NOMO-1 treated with DMSO at 0.1 percent for 48 hours (cell line): ENCODE results near the gene MAP1B.
A peak's percentile ranks its signal among the peaks of the same experiment; 100 is the strongest.

ENCODE experiments used
- DNase-seq: peaks from one replicate; lab custom pipeline; 2025; ENCODE audit not compliant: unreplicated experiment; lab: John Stamatoyannopoulos, UW

The MAP1B gene

DNA sequence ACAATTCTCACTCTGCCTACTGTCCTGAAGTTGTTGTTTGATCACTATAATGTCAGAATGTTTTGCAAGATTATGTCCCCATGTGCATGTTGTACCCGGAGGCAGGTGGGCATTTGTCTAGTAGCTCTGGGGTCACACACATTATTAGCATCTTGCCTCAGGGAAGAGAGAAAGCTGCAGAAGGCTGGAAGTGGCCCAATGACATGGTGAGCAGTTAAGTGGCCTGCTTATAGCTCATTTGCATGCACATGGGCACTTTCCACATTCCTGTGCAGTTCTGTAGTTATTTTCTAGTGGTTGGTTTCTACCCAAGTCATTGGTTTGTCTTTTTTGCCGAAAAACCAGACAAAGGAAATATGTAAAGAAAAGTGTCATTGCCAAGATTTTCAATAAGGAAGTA, 80.9 kb downstream of the MAP1B start:
- no peak for DNase-seq

GRCh38 chr5:72189146-72189545, 81.9 kb downstream of the MAP1B start:
- no peak for DNase-seq

- no peak for DNase-seq
Measured at GRCh38 chr5:72191404-72191803, 84.1 kb downstream of the MAP1B start.

- peak; percentile 29 for DNase-seq
Measured at GRCh38 chr5:72194846-72195245, 87.6 kb downstream of the MAP1B start.

DNA sequence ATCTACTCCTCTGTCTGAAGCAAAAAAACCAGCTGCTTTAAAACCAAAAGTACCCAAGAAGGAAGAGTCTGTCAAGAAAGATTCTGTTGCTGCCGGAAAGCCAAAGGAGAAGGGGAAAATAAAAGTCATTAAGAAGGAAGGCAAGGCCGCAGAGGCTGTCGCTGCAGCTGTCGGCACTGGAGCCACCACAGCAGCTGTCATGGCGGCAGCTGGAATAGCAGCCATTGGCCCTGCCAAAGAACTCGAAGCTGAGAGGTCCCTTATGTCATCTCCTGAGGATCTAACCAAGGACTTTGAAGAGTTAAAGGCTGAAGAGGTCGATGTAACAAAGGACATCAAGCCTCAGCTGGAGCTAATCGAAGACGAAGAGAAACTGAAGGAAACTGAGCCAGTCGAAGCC, 88.3 kb downstream of the MAP1B start:
- DNase-seq, result no peak

- DNase-seq, result no peak
Measured at GRCh38 chr5:72197393-72197792, 90.1 kb downstream of the MAP1B start.

GRCh38 chr5:72199681-72200080, 92.4 kb downstream of the MAP1B start:
- no peak for DNase-seq

- no peak for DNase-seq
Measured at GRCh38 chr5:72202331-72202825, 95.1 kb downstream of the MAP1B start.

DNA sequence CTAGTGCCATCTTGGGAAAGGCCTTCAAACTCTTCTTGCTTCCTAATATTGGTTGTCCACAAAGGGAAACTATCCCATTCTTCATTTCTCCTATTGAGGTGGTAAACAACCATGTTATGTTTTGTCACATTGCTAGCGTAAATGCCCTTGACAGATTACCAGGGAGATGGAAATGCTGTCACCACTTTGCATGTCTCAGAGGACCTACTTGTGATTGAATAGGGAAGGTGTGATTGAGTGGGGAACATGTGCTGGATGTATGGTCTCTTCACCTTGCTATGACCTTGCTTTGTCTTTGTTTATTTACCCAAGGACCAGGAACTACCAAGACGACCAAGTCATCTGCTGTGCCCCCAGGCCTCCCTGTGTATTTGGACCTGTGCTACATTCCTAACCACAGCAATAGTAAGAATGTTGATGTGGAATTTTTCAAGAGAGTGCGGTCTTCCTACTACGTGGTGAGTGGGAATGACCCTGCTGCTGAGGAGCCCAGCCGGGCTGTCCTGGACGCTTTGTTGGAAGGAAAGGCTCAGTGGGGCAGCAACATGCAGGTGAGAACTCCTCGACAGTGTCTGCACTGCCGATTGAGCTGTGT, 96.1 kb downstream of the MAP1B start:
- no peak for DNase-seq

DNA sequence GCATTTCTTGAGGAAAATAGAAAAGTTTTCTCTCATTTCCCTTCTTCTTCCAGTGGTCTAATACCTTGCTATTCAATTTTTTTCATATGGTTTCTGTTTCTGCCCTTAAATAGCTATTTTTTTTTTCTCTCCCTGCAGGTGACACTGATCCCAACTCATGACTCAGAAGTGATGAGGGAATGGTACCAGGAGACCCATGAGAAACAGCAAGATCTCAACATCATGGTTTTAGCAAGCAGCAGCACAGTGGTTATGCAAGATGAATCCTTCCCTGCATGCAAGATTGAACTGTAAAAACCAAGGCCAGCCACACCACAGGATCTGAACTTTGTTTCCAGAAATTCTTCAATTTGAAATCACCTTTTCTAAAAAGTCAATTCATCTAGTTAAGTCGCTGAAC, 97.7 kb downstream of the MAP1B start:
- no peak for DNase-seq

GRCh38 chr5:72205431-72206009, 98.2 kb downstream of the MAP1B start:
- DNase-seq, result no peak

GRCh38 chr5:72206160-72206559, 98.9 kb downstream of the MAP1B start:
- DNase-seq, result no peak

GRCh38 chr5:72206994-72207393, 99.7 kb downstream of the MAP1B start:
- DNase-seq, result no peak

GRCh38 chr5:72208324-72208926, 101.2 kb downstream of the MAP1B start:
- DNase-seq, result no peak

DNA sequence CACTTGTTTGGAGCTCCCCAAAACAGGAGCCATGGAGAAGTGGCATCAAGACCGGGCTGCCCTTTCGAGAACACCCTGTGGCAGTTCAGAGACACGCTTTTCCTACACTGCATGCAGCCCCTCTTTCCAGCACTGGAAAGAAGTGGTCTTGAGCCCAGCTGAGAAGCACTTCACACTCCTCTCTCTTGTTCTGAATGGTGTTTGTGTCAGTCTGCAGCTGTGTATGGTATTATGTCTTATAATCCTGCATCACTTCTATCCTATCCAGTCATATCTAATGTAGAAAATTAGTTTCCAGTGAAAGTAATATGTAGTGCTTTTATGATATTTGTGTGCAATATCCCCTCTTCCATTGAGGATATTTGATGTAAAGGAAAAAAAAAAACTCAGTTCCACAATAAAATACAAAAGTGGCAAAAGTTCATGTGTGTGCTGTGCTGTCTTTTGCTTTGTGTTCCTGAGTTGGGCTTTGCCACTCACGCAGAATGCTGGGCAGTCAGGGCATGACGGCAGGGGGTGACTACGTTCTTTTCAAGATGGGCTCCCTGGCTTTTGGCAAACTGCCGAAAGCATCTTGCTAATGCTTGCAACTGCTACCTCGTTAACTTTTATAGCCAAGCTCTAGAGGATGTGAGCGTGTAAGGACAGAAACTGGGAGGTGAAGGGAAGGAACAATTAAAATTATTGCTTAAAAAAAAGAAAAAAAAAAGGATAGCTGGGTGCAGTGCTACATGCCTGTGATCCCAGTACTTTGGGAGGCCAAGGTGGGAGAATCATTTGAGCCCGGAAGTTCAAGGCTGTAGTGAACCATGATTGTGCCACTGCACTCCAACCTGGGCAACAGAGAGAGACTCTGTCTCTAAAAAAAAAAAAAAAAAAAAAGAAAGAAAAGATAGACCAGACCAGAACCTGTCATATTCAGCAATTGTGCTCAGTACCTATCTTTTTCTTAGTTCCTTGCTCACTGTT, 102.2 kb downstream of the MAP1B start:
- no peak for DNase-seq

DNA sequence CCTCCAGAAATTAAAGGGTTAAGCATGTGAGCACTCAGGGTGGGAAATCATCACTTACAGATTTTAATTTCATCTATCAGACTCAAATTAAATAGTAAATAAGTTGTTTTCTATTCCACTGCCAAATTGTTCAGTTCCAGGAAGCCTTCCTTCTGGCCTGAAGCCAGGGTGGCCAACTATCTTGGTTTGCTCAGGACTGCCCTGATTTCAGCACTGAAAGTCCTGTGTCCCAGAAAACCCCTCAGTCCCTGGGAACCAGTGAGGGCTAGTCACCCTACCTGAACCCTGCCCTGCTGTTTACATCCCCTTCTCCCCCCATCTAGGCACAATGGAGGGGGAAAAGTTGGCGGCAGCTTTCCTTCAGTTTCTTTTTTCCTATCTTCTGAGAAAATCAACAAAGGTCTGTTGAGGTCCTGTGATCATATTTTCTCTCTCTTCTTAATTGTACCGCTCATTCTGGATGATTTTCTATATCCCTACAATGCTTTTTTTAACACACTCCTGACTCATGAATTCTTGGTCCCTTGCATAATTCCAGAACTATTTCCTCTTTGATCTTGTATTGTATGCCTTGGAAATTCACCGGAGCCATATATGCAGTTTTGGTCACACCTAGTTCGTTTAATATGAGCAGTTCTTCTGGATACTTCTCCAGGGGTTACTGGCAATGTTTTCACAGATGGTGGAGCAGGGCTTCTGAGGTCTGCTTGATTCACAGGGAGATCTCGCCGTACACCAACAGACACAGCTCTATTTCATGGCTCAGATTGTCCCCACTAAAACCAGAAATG, 103.8 kb downstream of the MAP1B start:
- no peak for DNase-seq

GRCh38 chr5:72212171-72212570, 104.9 kb downstream of the MAP1B start:
- no peak for DNase-seq

DNA sequence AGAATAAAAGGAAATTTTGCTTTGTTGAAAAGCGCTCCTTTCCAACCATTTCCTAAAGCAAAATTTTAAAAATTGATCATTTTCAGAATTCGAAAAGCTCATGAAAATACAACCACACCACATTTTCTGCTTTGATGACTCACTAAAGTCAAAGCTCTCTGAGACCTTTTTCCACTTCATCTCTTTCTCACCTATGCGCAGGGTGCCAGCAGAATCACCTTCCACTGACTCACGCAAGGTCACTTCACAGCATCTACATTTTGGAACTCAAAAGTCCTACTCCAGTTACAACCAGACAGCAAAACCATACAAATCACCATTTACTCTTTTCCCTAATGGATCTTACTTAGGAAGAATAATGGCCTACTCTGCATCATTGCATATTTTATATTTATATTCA, 106.2 kb downstream of the MAP1B start:
- DNase-seq, result no peak

GRCh38 chr5:72214168-72214567, 106.9 kb downstream of the MAP1B start:
- no peak for DNase-seq

GRCh38 chr5:72216756-72217155, 109.5 kb downstream of the MAP1B start:
- DNase-seq, result no peak

GRCh38 chr5:72221099-72221498, 113.8 kb downstream of the MAP1B start:
- no peak for DNase-seq
